OCI-LY1 (cell line): Measurements from ENCODE around the gene TAB3.

Experiments used
- H2AFZ ChIP-seq: fragments of 200-600 bp; sonication (generic), shearing (Covaris generic); 2 replicates; pipeline ENCODE4 v1.6.0; 2014; ENCODE audit warnings: antibody characterized with exemption, mild to moderate bottlenecking, low read length
- H3F3A ChIP-seq: fragments of 200-600 bp; sonication (generic), shearing (Covaris generic); 2 replicates; pipeline ENCODE4 v1.6.0; 2014; ENCODE audit warnings: mild to moderate bottlenecking, antibody characterized with exemption, low read length, moderate library complexity; ENCODE audit not compliant: insufficient read depth
- H3K27ac ChIP-seq: fragments of 200-600 bp; sonication (generic); 2 replicates; pipeline ENCODE4 v1.5.1; 2014; ENCODE audit warnings: low read length, mixed run types, mild to moderate bottlenecking, low read depth; ENCODE audit not compliant: poor library complexity, severe bottlenecking
- H3K27me3 ChIP-seq: fragments of 200-600 bp; sonication (generic); 2 replicates; pipeline ENCODE4 v1.6.0; 2014; ENCODE audit warnings: antibody characterized with exemption, mild to moderate bottlenecking, low read length, moderate library complexity; ENCODE audit not compliant: insufficient read depth
- H3K36me3 ChIP-seq: fragments of 200-600 bp; sonication (generic); 2 replicates; pipeline ENCODE4 v1.6.1; 2014; ENCODE audit warnings: mild to moderate bottlenecking, antibody characterized with exemption, low read length, moderate library complexity, mixed read lengths; ENCODE audit not compliant: insufficient read depth
- H3K4me1 ChIP-seq: fragments of 200-600 bp; sonication (generic); 2 replicates; pipeline ENCODE4 v1.5.1; 2014; ENCODE audit warnings: mild to moderate bottlenecking, low read length, moderate library complexity; ENCODE audit not compliant: insufficient read depth, severe bottlenecking
- H3K4me2 ChIP-seq: fragments of 200-600 bp; sonication (generic), shearing (Covaris generic); 2 replicates; pipeline ENCODE4 v1.6.1; 2014; ENCODE audit warnings: low read length
- H3K4me3 ChIP-seq: fragments of 200-600 bp; sonication (generic); 2 replicates; pipeline ENCODE4 v1.5.1; 2014; ENCODE audit warnings: low read length, low read depth, mild to moderate bottlenecking, mixed read lengths; ENCODE audit not compliant: poor library complexity, severe bottlenecking
- H3K79me2 ChIP-seq: fragments of 200-600 bp; shearing (Covaris generic); 2 replicates; pipeline ENCODE4 v1.6.1; 2016; ENCODE audit warnings: mixed run types, low read length, mixed read lengths; ENCODE audit not compliant: insufficient read depth
- H3K9ac ChIP-seq: fragments of 200-600 bp; sonication (generic), shearing (Covaris generic); 2 replicates; pipeline ENCODE4 v1.6.1; 2014; ENCODE audit warnings: mild to moderate bottlenecking, low read length, mixed read lengths
- H3K9me2 ChIP-seq: fragments of 200-600 bp; sonication (generic), shearing (Covaris generic); 2 replicates; pipeline ENCODE4 v1.6.1; 2014; ENCODE audit warnings: low read depth, mild to moderate bottlenecking, low read length, mixed read lengths
- H3K9me3 ChIP-seq: fragments of 200-600 bp; shearing (Covaris generic); 2 replicates; pipeline ENCODE4 v1.6.1; 2014; ENCODE audit warnings: low read length, mixed read lengths
- H4K20me1 ChIP-seq: fragments of 200-600 bp; sonication (generic), shearing (Covaris generic); 2 replicates; pipeline ENCODE4 v1.6.0; 2016; ENCODE audit warnings: mild to moderate bottlenecking, low read length; ENCODE audit not compliant: insufficient read depth
- CTCF ChIP-seq: fragments of 200-600 bp; sonication (generic), shearing (Covaris generic); IDR thresholded peaks from 2 replicates; pipeline ENCODE4 v1.5.1; 2017; ENCODE audit warnings: mild to moderate bottlenecking, antibody characterized with exemption, low read length, moderate library complexity, mixed read lengths
- EZH2 ChIP-seq: fragments of 200-600 bp; sonication (generic), shearing (Covaris generic); IDR thresholded peaks from 2 replicates; pipeline ENCODE4 v1.8.0; 2017; ENCODE audit warnings: borderline replicate concordance, mixed run types, mild to moderate bottlenecking, antibody characterized with exemption, low read length, moderate library complexity, mixed read lengths

Gene TAB3

GRCh38 chrX:30851449-30851848 is 37.6 kb downstream of the TAB3 start:
- no peak for TF ChIP-seq CTCF
- TF ChIP-seq EZH2 = no peak
- Histone ChIP-seq H3K4me2 (no peak overlapping the region), H3K27me3 (no peaks in the 10 kb centered on the region), H3K9me3 (no peaks in the 10 kb centered on the region), H4K20me1 (no peaks in the 10 kb centered on the region), H3F3A (no peaks in the 10 kb centered on the region), H3K36me3 (peaks cover 14% of the 10 kb centered on the region), H3K9ac (no peak overlapping the region), H3K79me2 (no peaks in the 10 kb centered on the region), H3K27ac (no peak overlapping the region), H3K4me1 (no peaks in the 10 kb centered on the region), H3K4me3 (no peak overlapping the region), H2AFZ (no peak overlapping the region), H3K9me2 (no peaks in the 10 kb centered on the region)

- H2AFZ ChIP-seq = no peak overlapping the region
- no peak overlapping the region for H3K9ac ChIP-seq
- no peak for TF ChIP-seq EZH2
- no peak for TF ChIP-seq CTCF
- no peak overlapping the region for H3K4me2 ChIP-seq
- H3K27ac ChIP-seq = no peak overlapping the region
- H3K27me3 ChIP-seq = no peaks in the 10 kb centered on the region
- H3K4me1 ChIP-seq = no peaks in the 10 kb centered on the region
- no peak overlapping the region for H3K4me3 ChIP-seq
- H3K9me3 ChIP-seq = no peaks in the 10 kb centered on the region
- peaks cover 24% of the 10 kb centered on the region for H3K36me3 ChIP-seq
- H3F3A ChIP-seq = no peaks in the 10 kb centered on the region
- H4K20me1 ChIP-seq = no peaks in the 10 kb centered on the region
- no peaks in the 10 kb centered on the region for H3K9me2 ChIP-seq
- no peaks in the 10 kb centered on the region for H3K79me2 ChIP-seq
These were observed 53.7 kb downstream of the TAB3 start for GRCh38 chrX:30835373-30835772.

GRCh38 chrX:30833896-30834295 is 55.2 kb downstream of the TAB3 start:
- no peak overlapping the region for H3K4me2 ChIP-seq
- H3K9me3 ChIP-seq = no peaks in the 10 kb centered on the region
- H3K9me2 ChIP-seq = no peaks in the 10 kb centered on the region
- H3K27ac ChIP-seq = no peak overlapping the region
- no peak for TF ChIP-seq CTCF
- no peak for TF ChIP-seq EZH2
- H3K27me3 ChIP-seq = no peaks in the 10 kb centered on the region
- no peaks in the 10 kb centered on the region for H3F3A ChIP-seq
- H2AFZ ChIP-seq = no peak overlapping the region
- no peak overlapping the region for H3K4me3 ChIP-seq
- peaks cover 14% of the 10 kb centered on the region for H3K36me3 ChIP-seq
- H4K20me1 ChIP-seq = no peaks in the 10 kb centered on the region
- no peaks in the 10 kb centered on the region for H3K79me2 ChIP-seq
- no peaks in the 10 kb centered on the region for H3K4me1 ChIP-seq
- H3K9ac ChIP-seq = no peak overlapping the region
